Psoas muscle (tissue), 8 donors: ENCODE measurements around the gene CTSZ. TPM values are rescaled to one million over a fixed set of nuclear protein-coding genes. Genes with fewer than 3 reads are reported as not detected.
"Not testable (repeated sequence)": the region's sequence is repeated elsewhere in the genome, so short reads cannot be mapped to it uniquely, and the experiment has no call there.

ENCODE experiments used
- ATAC-seq, 4 donors: fragments of 200-7000 bp; cut with Tn5 transposase; one replicate each; pipeline ENCODE4 v1.9.1; 2020; ENCODE audit warnings: moderate library complexity in 3 of 4, mild to moderate bottlenecking in 2 of 4
- DNase-seq, 2 donors: peaks; one replicate each; pipeline ENCODE4 v3.0.0-alpha.2; 2020
- H3K27ac ChIP-seq: fragments of 200-600 bp; one replicate; pipeline ENCODE4 v1.8.0; 2022
- H3K27me3 ChIP-seq, 3 donors: fragments of 200-600 bp in 1 of 3; one replicate each; pipeline versions ENCODE4 v1.6.1 to v1.8.0; 2013 to 2022; ENCODE audit warnings: low read length in 2 of 3, mild to moderate bottlenecking in 2 of 3, moderate library complexity in 1 of 3; ENCODE audit not compliant: insufficient read depth in 3 of 3
- H3K36me3 ChIP-seq, 2 donors: fragments of 200-600 bp in 1 of 2; one replicate each; pipeline versions ENCODE4 v1.6.1 to v1.8.0; 2013 to 2022; ENCODE audit warnings: low read depth in 1 of 2, mild to moderate bottlenecking in 1 of 2, moderate library complexity in 1 of 2; ENCODE audit not compliant: insufficient read depth in 1 of 2
- H3K4me1 ChIP-seq: fragments of 200-600 bp; one replicate; pipeline ENCODE4 v1.8.0; 2022
- H3K4me3 ChIP-seq: fragments of 200-600 bp; one replicate; pipeline ENCODE4 v1.8.0; 2022; ENCODE audit warnings: mild to moderate bottlenecking
- H3K9me3 ChIP-seq: fragments of 200-600 bp; one replicate; pipeline ENCODE4 v1.8.0; 2022
- WGBS, 3 donors: extraction: QIAGEN DNeasy Blood & Tissue Kit; methylation state at CpG; one replicate each; pipeline versions ENCODE4 v1.1.6 to v1.1.7; 2013; 5-methylcytosine and 5-hydroxymethylcytosine counted together
- intact Hi-C, 2 donors: fragments of 100-400 bp; cut with DNase I; formaldehyde crosslinking; loops; one replicate each; pipeline versions ENCODE4 v1.11.0 to v1.14.2; 2022
- polyA plus RNA-seq, 3 donors: library from polyadenylated mRNA; stranded (reverse); fragments of 200-250 nt; gene quantifications; one replicate each; pipeline ENCODE4 v1.2.3, GENCODE V29; 2013
- total RNA-seq, 4 donors: library from RNA; stranded (reverse); fragmentation: NEBNext Ultra II Directional in 2 of 4; extraction: Animal tissue kit (Norgen Biotek cat#: 25700) in 2 of 4; gene quantifications; one replicate each; pipeline versions ENCODE4 v1.2.1 to v1.2.4, GENCODE V29; 2021 to 2023
- TF ChIP-seq, protein P1 (sequence below): fragments of 200-600 bp; IDR thresholded peaks from one replicate; pipeline ENCODE4 v1.8.0; 2022; ENCODE audit warnings: antibody characterized with exemption
- donor health status: healthy with polysubstance abuse.
- donor health status: DM: no; HTN: no; CAD: no; lungs with moderate emphysema.
- donor health status: Bipolar disorder and iron deficiency.
- donor health status: healthy.
- donor health status: DM: yes; HTN: yes; CAD: no.
- donor health status: DM: no; HTN: no; CAD: no.
- donor health status: DM: no; HTN: no; CAD: no.
- donor health status: DM: yes; HTN: yes; CAD: no.

Gene CTSZ
- total and polyA plus RNA-seq, 7 donors: 38.2 to 50.5 (median 42.4) TPM

DNA sequence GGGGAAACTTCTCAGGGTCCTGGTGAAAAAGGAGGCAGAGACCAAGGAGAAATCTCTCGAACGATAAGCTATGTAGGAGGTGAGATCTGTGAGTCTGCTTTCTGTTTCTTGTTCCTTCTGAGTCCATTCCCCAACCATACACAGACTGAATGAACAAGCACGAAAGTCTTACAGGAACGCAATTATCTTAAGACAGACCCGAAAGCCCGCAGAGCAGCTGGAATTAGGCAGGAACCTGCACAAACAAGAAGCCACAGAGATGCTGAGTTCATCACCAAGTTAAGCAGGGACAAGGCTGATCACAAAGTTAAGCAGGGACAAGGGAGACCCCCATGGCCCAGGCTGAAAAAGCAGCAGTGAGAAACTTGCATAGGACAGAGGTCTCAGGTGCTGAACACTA is 47.4 kb downstream of the CTSZ start:
- TF ChIP-seq, protein P1, sequence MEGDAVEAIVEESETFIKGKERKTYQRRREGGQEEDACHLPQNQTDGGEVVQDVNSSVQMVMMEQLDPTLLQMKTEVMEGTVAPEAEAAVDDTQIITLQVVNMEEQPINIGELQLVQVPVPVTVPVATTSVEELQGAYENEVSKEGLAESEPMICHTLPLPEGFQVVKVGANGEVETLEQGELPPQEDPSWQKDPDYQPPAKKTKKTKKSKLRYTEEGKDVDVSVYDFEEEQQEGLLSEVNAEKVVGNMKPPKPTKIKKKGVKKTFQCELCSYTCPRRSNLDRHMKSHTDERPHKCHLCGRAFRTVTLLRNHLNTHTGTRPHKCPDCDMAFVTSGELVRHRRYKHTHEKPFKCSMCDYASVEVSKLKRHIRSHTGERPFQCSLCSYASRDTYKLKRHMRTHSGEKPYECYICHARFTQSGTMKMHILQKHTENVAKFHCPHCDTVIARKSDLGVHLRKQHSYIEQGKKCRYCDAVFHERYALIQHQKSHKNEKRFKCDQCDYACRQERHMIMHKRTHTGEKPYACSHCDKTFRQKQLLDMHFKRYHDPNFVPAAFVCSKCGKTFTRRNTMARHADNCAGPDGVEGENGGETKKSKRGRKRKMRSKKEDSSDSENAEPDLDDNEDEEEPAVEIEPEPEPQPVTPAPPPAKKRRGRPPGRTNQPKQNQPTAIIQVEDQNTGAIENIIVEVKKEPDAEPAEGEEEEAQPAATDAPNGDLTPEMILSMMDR: no peak
- Histone ChIP-seq H3K4me1 (no peaks in the 10 kb centered on the region), H3K9me3 (no peaks in the 10 kb centered on the region), H3K27ac (no peak overlapping the region), H3K4me3 (no peak overlapping the region), H3K36me3 (no peaks in the 10 kb centered on the region), H3K27me3 (no peaks in the 10 kb centered on the region)
- ATAC-seq: no peak
- intact Hi-C loops: no loop called here
- DNase-seq: no peak
- WGBS, 3 donors: 65 to 81% (median 67%) methylated on average over 6 of the region's 6 CpGs

DNA sequence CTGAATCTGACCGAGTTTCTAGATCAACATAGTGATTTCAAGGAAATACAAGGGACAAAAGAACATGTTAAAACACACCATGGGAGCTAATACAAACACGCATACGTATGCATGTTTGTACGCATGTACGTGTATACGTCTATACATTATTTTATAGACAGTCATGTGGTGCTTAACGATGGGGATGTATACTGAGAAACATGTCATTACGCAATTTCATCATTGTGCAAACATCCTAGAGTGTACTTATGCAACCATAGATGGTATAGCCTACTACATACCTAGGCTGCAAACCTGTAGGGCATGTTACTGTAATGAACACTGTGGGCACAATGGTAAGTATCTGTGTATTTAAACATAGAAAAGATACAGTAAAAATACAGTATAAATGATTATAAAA is 51.0 kb downstream of the CTSZ start:
- ATAC-seq: no peak

DNA sequence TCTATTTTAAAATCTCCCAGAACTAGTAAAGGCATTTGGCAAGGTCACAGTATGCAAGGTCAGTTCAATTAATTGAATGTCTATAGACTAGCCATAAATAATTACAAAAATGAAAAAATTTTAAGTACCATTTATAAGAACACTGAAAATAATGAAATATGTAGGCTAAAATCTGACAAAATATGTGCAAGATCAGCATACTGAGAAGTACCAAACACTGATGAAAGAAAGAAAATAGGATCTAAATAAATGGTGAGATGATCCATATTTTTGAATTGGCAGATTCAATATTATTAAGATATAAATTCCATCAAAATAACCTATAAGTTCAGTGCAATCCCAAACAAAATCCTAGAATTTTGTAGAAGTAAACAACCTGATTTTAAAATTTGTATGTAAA is 54.0 kb downstream of the CTSZ start:
- no peaks in the 10 kb centered on the region for H3K4me1 ChIP-seq
- H3K4me3 ChIP-seq: no peak overlapping the region
- ATAC-seq (no peak), DNase-seq (no peak)
- no peaks in the 10 kb centered on the region for H3K36me3 ChIP-seq
- no peaks in the 10 kb centered on the region for H3K9me3 ChIP-seq
- no peaks in the 10 kb centered on the region for H3K27me3 ChIP-seq
- intact Hi-C loops: no loop called here
- TF ChIP-seq, protein P1: no peak
- no peak overlapping the region for H3K27ac ChIP-seq

More for the DNA sequence above, 51.0 kb downstream of the CTSZ start:
- Histone ChIP-seq H3K9me3 (no peaks in the 10 kb centered on the region), H3K27me3 (no peaks in the 10 kb centered on the region), H3K27ac (no peak overlapping the region), H3K4me1 (no peaks in the 10 kb centered on the region), H3K36me3 (no peaks in the 10 kb centered on the region), H3K4me3 (no peak overlapping the region)
- DNase-seq: no peak
- TF ChIP-seq, protein P1: no peak
- intact Hi-C loops: no loop called here
- 88 to 94% (median 89%) methylated on average over 8 of the region's 8 CpGs for WGBS, 3 donors

DNA sequence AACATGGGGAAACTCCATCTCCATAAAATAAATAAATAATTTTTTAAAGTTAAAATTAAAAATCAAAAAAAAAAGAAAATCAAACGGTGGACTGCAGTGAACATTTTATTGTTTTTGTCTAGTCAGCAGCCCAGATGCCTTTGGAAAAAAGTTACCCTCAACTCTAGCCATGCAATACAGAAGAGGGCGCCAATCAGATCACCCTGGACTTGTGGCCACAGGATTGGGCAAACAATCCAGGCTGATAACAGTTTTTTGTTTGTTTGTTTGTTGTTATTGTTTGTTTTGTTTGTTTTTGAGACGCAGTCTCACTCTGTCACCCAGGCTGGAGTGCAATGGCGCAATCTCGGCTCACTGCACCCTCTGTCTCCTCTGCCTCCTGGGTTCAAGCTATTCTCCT is 56.5 kb downstream of the CTSZ start:
- Histone ChIP-seq H3K4me1 (no peaks in the 10 kb centered on the region), H3K27ac (no peak overlapping the region), H3K4me3 (no peak overlapping the region), H3K36me3 (no peaks in the 10 kb centered on the region), H3K9me3 (no peaks in the 10 kb centered on the region), H3K27me3 (no peaks in the 10 kb centered on the region)
- DNase-seq: no peak
- 82 to 86% (median 85%) methylated on average over 5 of the region's 5 CpGs for WGBS, 3 donors
- no peak for ATAC-seq
- intact Hi-C loops: no loop called here
- TF ChIP-seq, protein P1: no peak

DNA sequence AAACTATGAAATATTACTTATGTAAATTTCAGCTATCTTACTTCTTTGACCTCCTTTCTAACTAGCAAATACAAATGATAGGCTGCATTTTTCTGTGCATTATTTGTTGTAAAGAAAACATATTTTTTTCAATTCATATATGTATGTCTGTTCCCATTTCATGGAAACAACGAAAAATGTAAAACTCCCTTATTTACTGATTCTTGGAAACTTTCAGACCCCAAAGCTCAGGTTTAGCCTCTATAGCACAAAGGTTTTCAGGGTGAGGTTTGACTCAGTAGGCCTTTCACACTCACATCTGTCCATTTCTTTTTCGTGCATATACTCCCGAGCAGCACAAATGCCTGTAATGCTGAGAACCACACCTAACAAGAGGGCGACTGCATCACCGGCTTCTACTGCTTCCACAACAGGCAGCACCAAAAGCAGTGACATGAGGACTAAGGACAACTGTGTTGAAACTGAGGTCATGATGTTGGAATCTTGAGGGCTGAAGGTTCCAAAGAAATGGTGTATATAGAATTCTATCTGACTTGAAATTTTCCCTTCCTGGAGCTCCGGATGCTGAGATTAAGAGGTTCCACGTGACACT is 59.2 kb downstream of the CTSZ start:
- H3K36me3 ChIP-seq, H3K9me3 ChIP-seq, H3K27me3 ChIP-seq, H3K4me1 ChIP-seq, DNase-seq, H3K4me3 ChIP-seq, H3K27ac ChIP-seq, intact Hi-C loops, ATAC-seq: not testable (repeated sequence)
- 62 to 69% (median 62%) methylated on average over 7 of the region's 7 CpGs for WGBS, 3 donors
